BLaER1 treated with 17β-estradiol and CSF1 and Interleukin-3, amounts not matched to agents 10 nM and 100 nM (cell line): Measurements from ENCODE around the gene URM1.
"Not testable (repeated sequence)": the region's sequence is repeated elsewhere in the genome, so short reads cannot be mapped to it uniquely, and the experiment has no call there.

Experiments used
- H3K27ac ChIP-seq, 11 experiments: shearing (Covaris generic); formaldehyde crosslinking; 2 replicates each; pipeline ENCODE4 v1.8.1; 2022
- H3K27me3 ChIP-seq, 11 experiments: shearing (Covaris generic); formaldehyde crosslinking; 2 replicates each; pipeline ENCODE4 v1.8.1; 2022
- H3K36me3 ChIP-seq, 11 experiments: shearing (Covaris generic); formaldehyde crosslinking; 2 replicates each; pipeline ENCODE4 v1.8.1; 2022
- H3K4me1 ChIP-seq, 10 experiments: shearing (Covaris generic); formaldehyde crosslinking; 2 replicates each; pipeline ENCODE4 v1.8.1; 2022
- H3K4me2 ChIP-seq, 11 experiments: shearing (Covaris generic); formaldehyde crosslinking; 2 replicates each; pipeline ENCODE4 v1.8.1; 2022
- H3K4me3 ChIP-seq, 10 experiments: shearing (Covaris generic); formaldehyde crosslinking; 2 replicates each; pipeline ENCODE4 v1.8.1; 2022
- H3K9ac ChIP-seq, 11 experiments: shearing (Covaris generic); formaldehyde crosslinking; 2 replicates each; pipeline ENCODE4 v1.8.1; 2022
- H3K9me3 ChIP-seq, 11 experiments: shearing (Covaris generic); formaldehyde crosslinking; replicated peaks in 1 of 11; 2 replicates each; pipeline ENCODE4 v1.8.1; 2022
- H4K20me1 ChIP-seq, 11 experiments: shearing (Covaris generic); formaldehyde crosslinking; 2 replicates each; pipeline ENCODE4 v1.8.1; 2022
- Cebpa-rat ChIP-seq, 11 experiments: shearing (Covaris generic); IDR thresholded peaks; 2 replicates each; pipeline ENCODE4 v1.8.1; 2022

The URM1 gene

DNA sequence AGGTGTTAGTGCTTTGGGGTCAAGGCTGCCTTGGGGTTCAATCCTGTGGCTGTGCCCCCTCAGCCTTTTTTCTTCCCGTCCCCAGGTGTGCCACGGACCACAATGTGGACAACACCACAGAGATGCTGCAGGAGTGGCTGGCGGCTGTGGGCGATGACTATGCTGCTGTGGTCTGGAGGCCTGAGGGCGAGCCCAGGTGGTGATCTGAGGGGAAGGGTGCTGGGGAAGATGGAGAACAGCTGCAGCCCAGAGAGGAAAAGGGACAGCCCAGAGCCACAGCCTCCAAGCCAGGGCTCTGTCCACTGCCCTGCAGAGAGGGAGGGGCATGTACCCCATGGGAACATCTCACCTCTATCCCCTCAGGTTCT, 51.6 kb downstream of the URM1 start:
- Histone ChIP-seq H3K9me3 (no peaks in the 10 kb centered on the region), H3K4me1 (peaks cover 20 to 45% (median 34%) of the 10 kb centered on the region in 10 experiments), H3K4me2 (peak overlapping the region in 7 of 11 experiments; percentile 90 to 99 (median 97); a peak in 8 of 22 replicates), H3K9ac (peak overlapping the region in 1 of 11 experiments; percentile 1; a peak in 1 of 22 replicates), H3K4me3 (no peak overlapping the region), H3K27ac (no peak overlapping the region), H3K27me3 (peaks cover 15 to 17% (median 16%) of the 10 kb centered on the region in 11 experiments), H4K20me1 (no peaks in the 10 kb centered on the region), H3K36me3 (peaks cover 6 to 42% (median 20%) of the 10 kb centered on the region in 11 experiments; a peak in 17 of 22 replicates)
- TF ChIP-seq Cebpa-rat (IDR thresholded peaks at IDR 0.05) = no peak

DNA sequence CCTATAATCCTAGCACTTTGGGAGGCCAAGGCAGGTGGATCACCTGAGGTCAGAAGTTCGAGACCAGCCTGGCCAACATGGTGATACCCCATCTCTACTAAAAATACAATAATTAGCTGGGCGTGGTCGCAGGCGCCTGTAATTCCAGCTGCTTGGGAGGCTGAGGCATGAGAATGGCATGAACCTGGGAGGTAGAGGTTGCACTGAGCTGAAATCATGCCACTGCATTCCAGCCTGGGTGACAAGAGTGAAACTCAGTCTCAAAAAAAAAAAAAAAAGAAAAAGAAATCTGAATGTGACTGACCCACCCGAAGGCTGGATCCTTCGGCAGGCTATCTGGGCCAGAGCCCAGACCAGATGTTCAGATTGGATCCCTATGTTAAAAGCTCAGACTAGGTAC, 52.2 kb downstream of the URM1 start:
- not testable (repeated sequence) for H3K4me3 ChIP-seq, H3K9ac ChIP-seq, H3K27ac ChIP-seq, H3K4me2 ChIP-seq, H3K9me3 ChIP-seq, H4K20me1 ChIP-seq
- H3K4me1 ChIP-seq = peaks cover 20 to 39% (median 34%) of the 10 kb centered on the region in 10 experiments
- peaks cover 6 to 47% (median 21%) of the 10 kb centered on the region in 11 experiments; a peak in 17 of 22 replicates for H3K36me3 ChIP-seq
- peaks cover 15 to 17% (median 16%) of the 10 kb centered on the region in 11 experiments for H3K27me3 ChIP-seq

DNA sequence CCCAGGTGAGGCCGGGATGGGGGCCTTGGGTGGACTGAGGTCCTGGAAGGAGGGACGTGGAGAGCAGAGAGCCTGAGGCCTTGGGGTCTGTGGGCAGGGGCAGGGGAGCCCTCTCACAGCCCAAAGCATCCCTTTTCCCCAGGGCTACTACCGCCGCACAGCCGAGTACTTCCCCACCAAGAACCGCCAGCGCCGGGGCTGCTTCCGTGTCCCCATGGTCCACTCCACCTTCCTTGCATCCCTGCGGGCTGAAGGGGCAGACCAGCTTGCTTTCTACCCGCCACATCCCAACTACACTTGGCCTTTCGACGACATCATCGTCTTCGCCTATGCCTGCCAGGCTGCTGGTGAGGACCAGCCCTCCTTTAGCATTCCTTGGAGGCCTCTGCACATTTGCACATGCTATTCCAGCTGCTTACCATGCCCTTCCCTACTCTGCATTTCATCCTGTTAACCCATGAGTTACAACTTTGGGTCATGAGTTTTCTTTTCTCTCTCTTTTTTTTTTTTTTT, 53.1 kb downstream of the URM1 start:
- H3K27me3 ChIP-seq = peaks cover 7 to 10% (median 8%) of the 10 kb centered on the region in 11 experiments
- H3K36me3 ChIP-seq = peaks cover 6 to 56% (median 31%) of the 10 kb centered on the region in 11 experiments; a peak in 17 of 22 replicates
- peaks cover 17 to 35% (median 29%) of the 10 kb centered on the region in 10 experiments for H3K4me1 ChIP-seq
- H3K27ac ChIP-seq = no peak overlapping the region
- no peaks in the 10 kb centered on the region; a peak in 1 of 22 replicates for H4K20me1 ChIP-seq
- no peak overlapping the region for H3K4me3 ChIP-seq
- no peak overlapping the region for H3K4me2 ChIP-seq
- no peak overlapping the region for H3K9ac ChIP-seq
- no peaks in the 10 kb centered on the region for H3K9me3 ChIP-seq
- TF ChIP-seq Cebpa-rat (IDR thresholded peaks at IDR 0.05) = no peak

DNA sequence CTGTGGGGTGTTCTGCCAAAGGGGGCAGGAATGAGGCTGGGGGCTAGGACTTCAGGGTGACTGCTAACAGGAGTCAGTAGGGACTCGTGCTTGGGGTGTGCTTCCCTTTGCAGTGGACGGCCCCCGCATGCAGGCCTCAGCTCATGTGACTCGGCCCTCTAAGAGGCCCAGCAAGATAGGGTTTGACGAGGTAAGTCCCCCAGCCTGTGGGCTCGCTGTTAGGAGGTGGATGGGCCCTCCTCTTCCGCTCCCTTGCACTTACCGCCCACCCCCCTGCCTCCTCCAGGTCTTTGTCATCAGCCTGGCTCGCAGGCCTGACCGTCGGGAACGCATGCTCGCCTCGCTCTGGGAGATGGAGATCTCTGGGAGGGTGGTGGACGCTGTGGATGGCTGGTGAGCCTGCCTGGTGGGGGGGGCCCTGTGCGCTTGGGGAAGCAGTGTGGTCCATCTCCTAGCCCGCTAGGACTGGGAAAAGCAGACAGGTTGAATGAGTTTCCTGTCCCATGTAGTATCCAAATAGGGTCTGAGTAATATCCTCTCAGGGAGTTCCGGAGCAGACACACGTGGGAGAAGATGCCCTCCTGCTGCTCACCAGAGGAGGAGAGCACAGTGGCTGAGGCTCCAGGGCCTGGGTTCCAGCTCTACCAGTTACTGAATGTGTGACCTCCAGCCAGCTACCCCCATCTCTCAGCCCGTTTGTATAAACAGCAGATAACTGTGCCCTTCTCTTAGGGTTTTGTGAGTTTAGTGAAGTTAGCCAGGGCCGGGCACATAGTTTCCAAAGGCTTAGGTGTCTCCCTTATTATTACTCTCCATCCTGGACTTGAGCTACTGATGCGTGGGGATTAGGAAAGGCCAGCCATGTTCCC, 57.7 kb downstream of the URM1 start:
- Histone ChIP-seq H4K20me1 (peaks cover 0 to under 1% (median 0%) of the 10 kb centered on the region in 11 experiments; a peak in 1 of 22 replicates), H3K9me3 (no peaks in the 10 kb centered on the region), H3K9ac (no peak overlapping the region; a peak in 2 of 22 replicates), H3K27me3 (no peaks in the 10 kb centered on the region), H3K36me3 (peaks cover 10 to 80% (median 52%) of the 10 kb centered on the region in 11 experiments; a peak in 18 of 22 replicates), H3K27ac (peak overlapping the region in 2 of 11 experiments; percentile 6 to 27; a peak in 2 of 22 replicates), H3K4me3 (no peak overlapping the region), H3K4me1 (peaks cover 0 to 11% (median 2%) of the 10 kb centered on the region in 10 experiments; a peak in 7 of 20 replicates), H3K4me2 (peak overlapping the region in 4 of 11 experiments; percentile 2 to 37 (median 20); a peak in 4 of 22 replicates)
- TF ChIP-seq Cebpa-rat (IDR thresholded peaks at IDR 0.05) = no peak

DNA sequence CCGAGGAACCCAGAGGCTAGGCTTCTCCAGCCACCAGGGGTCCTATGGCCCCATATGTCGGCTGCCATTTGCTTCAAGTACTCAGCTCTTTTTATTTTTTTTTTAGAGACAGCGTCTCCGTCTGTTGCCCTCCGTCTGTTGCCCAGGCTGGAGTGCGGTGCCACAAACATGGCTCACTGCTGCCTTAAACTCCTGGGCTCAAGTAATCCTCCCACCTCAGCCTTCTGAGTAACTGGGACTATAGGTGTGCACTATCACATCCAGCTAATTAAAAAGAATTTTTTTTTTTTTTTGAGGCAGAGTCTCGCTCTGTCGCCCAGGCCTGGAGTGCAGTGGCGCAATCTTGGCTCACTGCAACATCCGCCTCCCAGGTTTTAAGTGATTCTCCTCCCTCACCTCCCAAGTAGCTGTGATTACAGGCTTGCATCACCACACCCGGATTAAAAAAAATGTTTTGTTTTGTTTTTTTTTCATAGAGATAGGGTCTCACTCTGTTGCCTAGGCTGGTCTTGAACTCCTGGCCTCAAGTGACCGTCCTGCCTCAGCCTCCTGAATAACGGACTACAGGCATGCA, 58.4 kb downstream of the URM1 start:
- Histone ChIP-seq H3K27me3 (no peaks in the 10 kb centered on the region), H3K4me3 (no peak overlapping the region), H3K9ac (no peak overlapping the region; a peak in 1 of 22 replicates), H3K4me1 (peaks cover 0 to 11% (median 2%) of the 10 kb centered on the region in 10 experiments; a peak in 7 of 20 replicates), H4K20me1 (peaks cover 0 to 7% (median 0%) of the 10 kb centered on the region in 11 experiments; a peak in 2 of 22 replicates), H3K4me2 (peak overlapping the region in 4 of 11 experiments; percentile 2 to 37 (median 20); a peak in 4 of 22 replicates), H3K9me3 (no peaks in the 10 kb centered on the region), H3K27ac (peak overlapping the region in 2 of 11 experiments; percentile 6 to 27; a peak in 3 of 22 replicates), H3K36me3 (peaks cover 4 to 79% (median 45%) of the 10 kb centered on the region in 11 experiments; a peak in 18 of 22 replicates)
- peak in 1 of 11 experiments; percentile 52; a peak in 1 of 22 replicates for TF ChIP-seq Cebpa-rat (IDR thresholded peaks at IDR 0.05)

DNA sequence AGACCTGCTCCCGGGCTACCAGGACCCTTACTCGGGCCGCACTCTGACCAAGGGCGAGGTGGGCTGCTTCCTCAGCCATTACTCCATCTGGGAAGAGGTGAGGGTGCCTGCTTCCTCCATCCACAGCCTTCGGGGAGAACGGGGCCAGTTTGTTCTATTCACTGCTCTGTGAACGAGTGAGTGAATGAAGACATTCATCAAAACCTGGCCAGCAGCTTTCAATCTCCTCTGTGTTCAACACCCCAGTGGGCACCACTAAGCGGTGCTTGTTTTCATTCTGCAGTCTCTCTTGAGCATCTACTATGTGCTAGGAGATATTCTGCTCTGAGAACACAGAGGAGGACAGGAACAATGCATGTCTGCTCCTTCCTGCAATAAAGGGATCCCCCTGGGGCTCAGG, 60.0 kb downstream of the URM1 start:
- Histone ChIP-seq H3K9me3 (no peaks in the 10 kb centered on the region), H3K27me3 (no peaks in the 10 kb centered on the region), H3K27ac (no peak overlapping the region), H3K36me3 (peaks cover 4 to 70% (median 40%) of the 10 kb centered on the region in 11 experiments; a peak in 16 of 22 replicates), H4K20me1 (peaks cover 0 to 7% (median 0%) of the 10 kb centered on the region in 11 experiments; a peak in 2 of 22 replicates), H3K4me2 (no peak overlapping the region), H3K9ac (0 out of 22 replicates have a peak overlapping the region, but pooled peaks of 1 of the 11 experiments have one; percentile 6), H3K4me3 (no peak overlapping the region), H3K4me1 (peaks cover 0 to 11% (median 2%) of the 10 kb centered on the region in 10 experiments; a peak in 7 of 20 replicates)
- no peak for TF ChIP-seq Cebpa-rat (IDR thresholded peaks at IDR 0.05)

DNA sequence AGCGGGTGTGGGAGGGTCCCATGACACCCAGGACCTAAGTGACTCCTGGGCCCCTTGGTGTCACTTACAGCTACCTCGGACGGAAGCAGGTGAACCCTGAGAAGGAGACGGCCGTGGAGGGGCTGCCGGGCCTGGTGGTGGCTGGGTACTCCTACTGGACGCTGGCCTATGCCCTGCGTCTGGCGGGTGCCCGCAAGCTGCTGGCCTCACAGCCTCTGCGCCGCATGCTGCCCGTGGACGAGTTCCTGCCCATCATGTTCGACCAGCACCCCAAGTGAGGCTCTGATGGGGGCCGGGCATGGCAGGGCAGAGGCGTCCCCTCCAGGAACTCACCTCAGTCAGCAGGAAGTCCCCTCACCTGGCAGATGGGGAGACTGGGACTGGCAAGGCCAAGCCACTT, 63.2 kb downstream of the URM1 start:
- no peak overlapping the region for H3K4me2 ChIP-seq
- H3K27me3 ChIP-seq = no peaks in the 10 kb centered on the region
- H3K9ac ChIP-seq = no peak overlapping the region
- no peak overlapping the region for H3K4me3 ChIP-seq
- peaks cover 4 to 54% (median 27%) of the 10 kb centered on the region in 11 experiments; a peak in 18 of 22 replicates for H3K36me3 ChIP-seq
- no peak overlapping the region for H3K27ac ChIP-seq
- H3K4me1 ChIP-seq = peaks cover 11 to 21% (median 14%) of the 10 kb centered on the region in 10 experiments
- no peak for TF ChIP-seq Cebpa-rat (IDR thresholded peaks at IDR 0.05)
- no peaks in the 10 kb centered on the region for H3K9me3 ChIP-seq
- peaks cover 0 to 7% (median 0%) of the 10 kb centered on the region in 11 experiments; a peak in 1 of 22 replicates for H4K20me1 ChIP-seq

DNA sequence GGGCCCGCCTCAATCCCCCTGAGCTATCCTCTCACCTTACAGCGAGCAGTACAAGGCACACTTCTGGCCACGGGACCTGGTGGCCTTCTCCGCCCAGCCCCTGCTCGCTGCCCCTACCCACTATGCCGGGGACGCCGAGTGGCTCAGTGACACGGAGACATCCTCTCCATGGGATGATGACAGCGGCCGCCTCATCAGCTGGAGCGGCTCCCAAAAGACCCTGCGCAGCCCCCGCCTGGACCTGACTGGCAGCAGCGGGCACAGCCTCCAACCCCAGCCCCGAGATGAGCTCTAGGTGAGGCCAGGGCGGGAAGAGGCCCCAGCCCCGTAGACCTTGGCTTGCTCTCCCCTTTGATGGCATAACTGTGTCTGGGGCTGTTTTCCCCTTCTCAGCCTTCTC, 64.4 kb downstream of the URM1 start:
- Histone ChIP-seq H3K27me3 (no peaks in the 10 kb centered on the region), H3K9me3 (no peaks in the 10 kb centered on the region), H3K4me1 (peaks cover 11 to 24% (median 17%) of the 10 kb centered on the region in 10 experiments), H4K20me1 (peaks cover 0 to 7% (median 0%) of the 10 kb centered on the region in 11 experiments; a peak in 1 of 22 replicates), H3K9ac (no peak overlapping the region), H3K4me2 (no peak overlapping the region), H3K36me3 (peaks cover 4 to 42% (median 17%) of the 10 kb centered on the region in 11 experiments; a peak in 17 of 22 replicates), H3K4me3 (no peak overlapping the region), H3K27ac (no peak overlapping the region)
- no peak for TF ChIP-seq Cebpa-rat (IDR thresholded peaks at IDR 0.05)
